Measurements from ENCODE around the gene ARHGEF33. TPM values are rescaled to one million over a fixed set of nuclear protein-coding genes. Genes with fewer than 3 reads are reported as not detected.
A peak's percentile ranks its signal among the peaks of the same experiment; 100 is the strongest.

The ARHGEF33 gene
- total and polyA plus RNA-seq, 2 of the 13 experiments (the other 11 are each of a cell fraction or from before 2014, with no cell fraction given), result 0.04 TPM; not detected in 1

DNA sequence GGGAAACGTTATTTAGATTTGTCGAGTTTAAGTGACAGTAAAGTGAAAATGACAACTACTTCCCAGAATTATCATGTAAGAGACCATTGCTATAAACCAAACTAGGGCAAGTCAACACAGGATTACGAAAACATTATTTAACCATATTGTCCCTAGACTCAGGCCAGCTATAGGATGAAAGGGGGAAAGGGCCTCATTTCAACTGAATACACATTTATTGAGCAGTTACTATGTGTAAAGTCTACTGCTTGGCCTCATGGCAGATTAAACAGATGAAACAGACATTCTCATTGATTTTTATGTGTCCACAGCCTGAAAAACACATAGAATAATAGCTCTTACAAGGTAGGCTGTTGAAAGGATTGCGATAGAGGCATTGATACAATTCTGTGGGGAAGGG, 32.7 kb downstream of the ARHGEF33 start (continued):
- TF ChIP-seq CREB1 (IDR thresholded peaks at IDR 0.05), result no peak
- TF ChIP-seq CREB1 (CRISPR knock-in tag; IDR thresholded peaks at IDR 0.05), result no peak; the same call in 1 of the 2 replicates
- peak; percentile 44 for TF ChIP-seq TBL1XR1 (IDR thresholded peaks at IDR 0.05; ENCODE audit: borderline replicate concordance, low read length, partially characterized antibody)
- TF ChIP-seq CEBPG (CRISPR knock-in tag; IDR thresholded peaks at IDR 0.05), result peak; percentile 28; the same call in 1 of the 2 replicates
- TF ChIP-seq, protein P1, sequence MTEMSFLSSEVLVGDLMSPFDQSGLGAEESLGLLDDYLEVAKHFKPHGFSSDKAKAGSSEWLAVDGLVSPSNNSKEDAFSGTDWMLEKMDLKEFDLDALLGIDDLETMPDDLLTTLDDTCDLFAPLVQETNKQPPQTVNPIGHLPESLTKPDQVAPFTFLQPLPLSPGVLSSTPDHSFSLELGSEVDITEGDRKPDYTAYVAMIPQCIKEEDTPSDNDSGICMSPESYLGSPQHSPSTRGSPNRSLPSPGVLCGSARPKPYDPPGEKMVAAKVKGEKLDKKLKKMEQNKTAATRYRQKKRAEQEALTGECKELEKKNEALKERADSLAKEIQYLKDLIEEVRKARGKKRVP (CRISPR knock-in tag; IDR thresholded peaks at IDR 0.05), result peak in 1 of 2 experiments; percentile 63; a peak in 2 of 4 replicates
- no peak for TF ChIP-seq ZNF615 (CRISPR knock-in tag; IDR thresholded peaks at IDR 0.05; ENCODE audit: borderline replicate concordance)
- TF ChIP-seq, protein P2, sequence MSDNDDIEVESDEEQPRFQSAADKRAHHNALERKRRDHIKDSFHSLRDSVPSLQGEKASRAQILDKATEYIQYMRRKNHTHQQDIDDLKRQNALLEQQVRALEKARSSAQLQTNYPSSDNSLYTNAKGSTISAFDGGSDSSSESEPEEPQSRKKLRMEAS (IDR thresholded peaks at IDR 0.05), result no peak
- TF ChIP-seq HHEX (CRISPR knock-in tag; IDR thresholded peaks at IDR 0.05), result 0 out of 2 replicates have a peak, but pooled peaks have one; percentile 45
- no peak for TF ChIP-seq ZNF547 (CRISPR knock-in tag; IDR thresholded peaks at IDR 0.05)
- TF ChIP-seq, protein P3, sequence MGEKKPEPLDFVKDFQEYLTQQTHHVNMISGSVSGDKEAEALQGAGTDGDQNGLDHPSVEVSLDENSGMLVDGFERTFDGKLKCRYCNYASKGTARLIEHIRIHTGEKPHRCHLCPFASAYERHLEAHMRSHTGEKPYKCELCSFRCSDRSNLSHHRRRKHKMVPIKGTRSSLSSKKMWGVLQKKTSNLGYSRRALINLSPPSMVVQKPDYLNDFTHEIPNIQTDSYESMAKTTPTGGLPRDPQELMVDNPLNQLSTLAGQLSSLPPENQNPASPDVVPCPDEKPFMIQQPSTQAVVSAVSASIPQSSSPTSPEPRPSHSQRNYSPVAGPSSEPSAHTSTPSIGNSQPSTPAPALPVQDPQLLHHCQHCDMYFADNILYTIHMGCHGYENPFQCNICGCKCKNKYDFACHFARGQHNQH (CRISPR knock-in tag; IDR thresholded peaks at IDR 0.05), result no peak
- TF ChIP-seq SKI (IDR thresholded peaks at IDR 0.05; ENCODE audit: partially characterized antibody), result peak; percentile 91
- no peak for TF ChIP-seq ATAD3A (CRISPR knock-in tag; IDR thresholded peaks at IDR 0.05)
- TF ChIP-seq ZNF251 (CRISPR knock-in tag; IDR thresholded peaks at IDR 0.05), result no peak
- TF ChIP-seq ZKSCAN8 (CRISPR knock-in tag; IDR thresholded peaks at IDR 0.05; ENCODE audit: borderline replicate concordance), result no peak
- TF ChIP-seq CREM (IDR thresholded peaks at IDR 0.05), result peak; percentile 52; the same call in 1 of the 2 replicates
- no peak for TF ChIP-seq CREM (CRISPR knock-in tag; IDR thresholded peaks at IDR 0.05)
- 0 out of 2 replicates have a peak, but pooled peaks have one; percentile 20 for TF ChIP-seq HMG20A (CRISPR knock-in tag; IDR thresholded peaks at IDR 0.05; ENCODE audit: borderline replicate concordance)
- TF ChIP-seq, protein P4, sequence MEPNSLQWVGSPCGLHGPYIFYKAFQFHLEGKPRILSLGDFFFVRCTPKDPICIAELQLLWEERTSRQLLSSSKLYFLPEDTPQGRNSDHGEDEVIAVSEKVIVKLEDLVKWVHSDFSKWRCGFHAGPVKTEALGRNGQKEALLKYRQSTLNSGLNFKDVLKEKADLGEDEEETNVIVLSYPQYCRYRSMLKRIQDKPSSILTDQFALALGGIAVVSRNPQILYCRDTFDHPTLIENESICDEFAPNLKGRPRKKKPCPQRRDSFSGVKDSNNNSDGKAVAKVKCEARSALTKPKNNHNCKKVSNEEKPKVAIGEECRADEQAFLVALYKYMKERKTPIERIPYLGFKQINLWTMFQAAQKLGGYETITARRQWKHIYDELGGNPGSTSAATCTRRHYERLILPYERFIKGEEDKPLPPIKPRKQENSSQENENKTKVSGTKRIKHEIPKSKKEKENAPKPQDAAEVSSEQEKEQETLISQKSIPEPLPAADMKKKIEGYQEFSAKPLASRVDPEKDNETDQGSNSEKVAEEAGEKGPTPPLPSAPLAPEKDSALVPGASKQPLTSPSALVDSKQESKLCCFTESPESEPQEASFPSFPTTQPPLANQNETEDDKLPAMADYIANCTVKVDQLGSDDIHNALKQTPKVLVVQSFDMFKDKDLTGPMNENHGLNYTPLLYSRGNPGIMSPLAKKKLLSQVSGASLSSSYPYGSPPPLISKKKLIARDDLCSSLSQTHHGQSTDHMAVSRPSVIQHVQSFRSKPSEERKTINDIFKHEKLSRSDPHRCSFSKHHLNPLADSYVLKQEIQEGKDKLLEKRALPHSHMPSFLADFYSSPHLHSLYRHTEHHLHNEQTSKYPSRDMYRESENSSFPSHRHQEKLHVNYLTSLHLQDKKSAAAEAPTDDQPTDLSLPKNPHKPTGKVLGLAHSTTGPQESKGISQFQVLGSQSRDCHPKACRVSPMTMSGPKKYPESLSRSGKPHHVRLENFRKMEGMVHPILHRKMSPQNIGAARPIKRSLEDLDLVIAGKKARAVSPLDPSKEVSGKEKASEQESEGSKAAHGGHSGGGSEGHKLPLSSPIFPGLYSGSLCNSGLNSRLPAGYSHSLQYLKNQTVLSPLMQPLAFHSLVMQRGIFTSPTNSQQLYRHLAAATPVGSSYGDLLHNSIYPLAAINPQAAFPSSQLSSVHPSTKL (CRISPR knock-in tag; IDR thresholded peaks at IDR 0.05), result peak; percentile 78
- TF ChIP-seq ZBTB42 (CRISPR knock-in tag; IDR thresholded peaks at IDR 0.05), result no peak
- TF ChIP-seq ZNF451 (CRISPR knock-in tag; IDR thresholded peaks at IDR 0.05), result no peak
